ENCODE measurements around the gene TAF15. TPM values are rescaled to one million over a fixed set of nuclear protein-coding genes. Genes with fewer than 3 reads are reported as not detected.
A peak's percentile ranks its signal among the peaks of the same experiment; 100 is the strongest.

TAF15 gene
- total RNA-seq, 1 experiment from 2014 or later = 48.8 TPM

DNA sequence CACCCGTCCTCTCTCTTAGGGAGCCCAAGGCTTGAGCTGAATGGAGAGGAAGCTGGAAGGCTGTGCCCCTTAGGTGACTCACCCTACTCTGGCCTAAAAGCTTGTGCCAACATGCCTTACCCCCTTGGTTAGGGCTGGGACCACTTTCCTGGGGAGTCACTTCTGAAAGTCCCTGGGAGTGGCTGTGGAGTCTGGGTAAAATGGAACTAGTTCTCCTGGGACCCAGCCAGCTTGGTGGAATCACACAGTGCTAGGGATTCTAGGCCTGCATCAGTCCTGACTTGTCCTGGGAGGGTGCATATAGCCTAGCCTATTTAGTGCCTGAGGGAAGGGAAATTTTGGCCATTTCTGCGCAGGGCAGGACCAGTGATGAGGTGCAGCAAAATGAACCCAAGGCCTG, 24.4 kb upstream of the TAF15 start:
- DNase-seq (ENCODE audit: extremely low read depth, low read depth) = no peak

GRCh38 chr17:35786941-35787432, 22.3 kb upstream of the TAF15 start:
- DNase-seq (ENCODE audit: extremely low read depth, low read depth) = no peak

GRCh38 chr17:35788477-35789368, 20.6 kb upstream of the TAF15 start:
- no peak for DNase-seq (ENCODE audit: extremely low read depth, low read depth)

- no peak for DNase-seq (ENCODE audit: extremely low read depth, low read depth)
These were observed 18.4 kb upstream of the TAF15 start for GRCh38 chr17:35790841-35791240.

DNA sequence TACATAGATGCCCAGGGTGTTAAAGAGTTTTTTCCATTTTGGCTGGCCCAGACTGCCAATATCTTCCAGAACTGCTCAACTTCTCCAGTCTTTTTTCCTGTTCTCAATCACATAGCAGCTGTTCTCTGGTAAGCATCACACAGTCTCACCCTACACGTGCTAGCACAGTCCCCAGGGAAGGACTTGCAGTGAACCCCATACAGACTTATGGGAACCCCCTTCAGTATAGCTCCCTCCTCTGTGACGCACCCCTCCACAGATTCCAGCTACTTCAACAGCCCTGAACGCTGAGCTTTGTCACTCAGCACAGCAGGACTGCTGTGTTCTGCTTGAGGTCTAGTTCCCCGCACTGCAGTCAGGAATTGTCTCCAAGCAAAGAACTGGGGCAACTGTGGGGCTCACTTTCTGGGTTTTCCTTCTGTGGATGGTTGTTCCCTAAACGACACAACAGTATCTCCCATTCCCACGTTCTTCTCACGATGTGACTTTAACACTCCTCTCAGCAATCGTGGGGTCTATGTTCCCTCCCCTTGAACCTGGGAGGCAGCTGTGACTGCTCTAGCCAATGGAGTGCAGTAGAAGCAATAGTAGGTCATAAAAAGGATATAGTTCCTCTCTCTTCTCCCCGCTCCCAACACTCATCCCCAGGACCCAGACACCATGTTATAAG, 17.5 kb upstream of the TAF15 start:
- no peak for DNase-seq (ENCODE audit: extremely low read depth, low read depth)

GRCh38 chr17:35793257-35793656, 16.0 kb upstream of the TAF15 start:
- DNase-seq (ENCODE audit: extremely low read depth, low read depth) = no peak

GRCh38 chr17:35795007-35795870, 14.0 kb upstream of the TAF15 start, which contains the start of gene MMP28:
Gene MMP28, minus strand, starts transcription at chr17:35795641. Its CDS starts 264 bp downstream, at chr17:35795377.
- peak; percentile 33 for DNase-seq (ENCODE audit: extremely low read depth, low read depth)

DNA sequence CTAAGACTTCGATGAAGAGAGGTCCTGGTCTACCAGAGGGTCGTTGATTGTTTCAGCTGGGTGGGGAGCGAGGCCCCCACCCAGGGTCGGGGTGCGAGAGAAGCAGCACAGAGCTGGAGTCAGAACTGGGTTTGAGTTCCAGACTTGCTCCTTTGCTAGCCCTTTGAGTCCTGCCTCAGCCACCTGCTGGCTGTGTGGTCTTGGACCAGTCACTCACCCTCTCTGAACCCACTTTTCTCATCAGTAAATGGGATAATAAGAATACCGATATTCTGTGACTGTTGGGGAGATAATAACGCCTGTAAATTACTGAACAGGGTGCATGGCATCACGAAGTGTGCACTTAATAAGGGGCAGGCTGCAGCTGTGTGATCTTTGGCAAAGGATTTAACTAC, 13.4 kb upstream of the TAF15 start:
- DNase-seq (ENCODE audit: extremely low read depth, low read depth) = no peak

DNA sequence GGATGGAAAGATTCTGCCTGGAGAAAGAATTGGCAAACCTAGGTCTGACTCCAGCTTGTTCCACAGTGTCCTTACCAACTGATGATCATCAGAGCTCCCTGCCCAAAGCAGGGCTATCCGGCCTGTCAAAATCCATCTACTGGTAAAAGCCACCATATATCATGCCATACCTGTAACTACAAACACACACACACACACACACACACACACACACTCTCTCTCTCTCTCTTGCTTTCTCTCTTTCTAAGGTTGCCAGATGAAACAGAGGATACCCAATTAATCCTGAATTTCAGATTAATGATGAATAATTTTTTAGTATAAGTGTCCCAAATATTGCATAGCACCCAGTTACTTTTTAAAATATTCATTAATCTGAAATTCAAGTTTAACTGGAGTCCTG, 12.3 kb upstream of the TAF15 start:
- DNase-seq (ENCODE audit: extremely low read depth, low read depth) = no peak

GRCh38 chr17:35797370-35797769, 11.9 kb upstream of the TAF15 start:
- no peak for DNase-seq (ENCODE audit: extremely low read depth, low read depth)

DNA sequence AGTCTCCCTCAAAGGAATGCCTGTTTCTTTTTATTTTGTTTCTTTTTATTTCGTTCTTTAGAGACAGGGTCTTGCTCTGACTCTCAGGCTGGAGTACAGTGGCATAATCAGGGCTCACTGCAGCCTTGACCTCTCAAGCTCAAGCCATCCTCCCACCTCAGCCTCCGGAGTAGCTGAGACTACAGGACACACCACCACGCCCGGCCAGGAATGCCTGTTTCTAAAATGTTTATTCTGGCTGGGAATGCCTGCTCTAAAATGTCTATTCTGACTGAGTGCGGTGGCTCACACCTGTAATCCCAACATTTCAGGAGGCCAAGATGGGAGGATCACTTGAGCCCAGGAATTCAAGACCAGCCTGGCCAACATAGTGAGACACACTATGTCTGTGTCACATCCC, 11.4 kb upstream of the TAF15 start:
- DNase-seq (ENCODE audit: extremely low read depth, low read depth) = no peak

DNA sequence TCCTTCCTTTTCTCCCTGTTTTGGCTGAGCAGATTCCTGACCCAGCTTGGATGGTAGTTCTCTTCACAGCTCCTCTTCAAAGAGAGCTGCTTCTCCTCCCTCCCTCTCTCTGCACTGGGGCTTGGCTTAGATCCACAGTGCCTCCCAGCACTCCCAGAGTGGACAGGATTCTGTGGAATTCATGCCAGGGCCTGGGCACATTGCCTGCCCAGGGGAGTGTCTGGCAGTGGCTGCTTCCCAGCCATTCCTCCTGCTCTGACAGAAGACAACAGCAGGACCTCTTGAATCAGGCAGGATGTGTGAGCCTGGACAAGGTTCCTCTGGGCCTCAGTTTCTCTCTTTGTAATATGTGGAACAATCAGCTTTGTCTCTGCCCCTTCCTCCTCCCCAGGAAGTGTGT, 9.3 kb upstream of the TAF15 start:
- no peak for DNase-seq (ENCODE audit: extremely low read depth, low read depth)

- DNase-seq (ENCODE audit: extremely low read depth, low read depth) = no peak
These were observed 7.6 kb upstream of the TAF15 start for GRCh38 chr17:35801583-35802224.

- peak; percentile 88 for DNase-seq (ENCODE audit: extremely low read depth, low read depth)
These were observed 4.6 kb upstream of the TAF15 start for GRCh38 chr17:35804658-35805192.

GRCh38 chr17:35807371-35808144, 1.7 kb upstream of the TAF15 start:
- no peak for DNase-seq (ENCODE audit: extremely low read depth, low read depth)

DNA sequence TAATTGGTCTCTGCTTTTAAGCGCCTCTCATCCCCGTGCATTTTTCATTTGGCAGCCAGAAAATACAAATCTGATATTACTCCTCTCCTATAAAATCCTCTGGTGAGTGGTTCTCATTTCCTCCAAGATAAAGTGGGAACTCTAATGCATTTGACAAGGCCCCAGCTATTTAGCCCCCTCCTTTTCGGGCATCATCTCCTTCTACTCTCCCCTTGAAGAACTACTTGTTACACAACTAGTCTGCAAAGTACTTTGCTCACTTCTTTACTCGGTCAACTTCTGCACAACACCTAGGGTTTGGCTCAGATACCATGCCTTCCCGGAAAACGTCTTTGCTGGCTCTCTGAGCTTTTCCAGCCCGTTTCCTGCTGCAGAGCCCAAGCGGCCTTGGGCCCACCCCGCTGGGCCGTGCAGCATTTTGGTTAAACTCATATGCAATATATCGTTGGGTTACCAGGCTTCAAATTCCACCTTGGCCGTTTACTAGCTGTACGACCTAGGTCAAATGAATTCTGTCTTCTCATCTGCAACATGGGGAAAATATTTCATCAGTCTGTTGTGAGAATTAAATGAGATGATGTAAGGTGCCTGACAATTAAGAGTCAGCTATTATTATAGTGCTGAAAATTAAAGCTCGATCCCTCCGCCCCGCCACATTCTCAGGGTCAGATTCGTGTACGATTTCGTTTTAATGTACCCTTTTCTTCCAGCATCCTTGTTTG, 883 bp upstream of the TAF15 start:
- no peak for DNase-seq (ENCODE audit: extremely low read depth, low read depth)

- no peak for DNase-seq (ENCODE audit: extremely low read depth, low read depth)
These were observed 674 bp downstream of the TAF15 start for GRCh38 chr17:35809855-35810461.

GRCh38 chr17:35811759-35812158, 2.5 kb downstream of the TAF15 start:
- no peak for DNase-seq (ENCODE audit: extremely low read depth, low read depth)
